ENCODE data around the gene ANKS1B. TPM values are rescaled to one million over a fixed set of nuclear protein-coding genes. Genes with fewer than 3 reads are reported as not detected.

Gene ANKS1B
- total RNA-seq, 1 donor from 2014 or later: 3.6 TPM

DNA sequence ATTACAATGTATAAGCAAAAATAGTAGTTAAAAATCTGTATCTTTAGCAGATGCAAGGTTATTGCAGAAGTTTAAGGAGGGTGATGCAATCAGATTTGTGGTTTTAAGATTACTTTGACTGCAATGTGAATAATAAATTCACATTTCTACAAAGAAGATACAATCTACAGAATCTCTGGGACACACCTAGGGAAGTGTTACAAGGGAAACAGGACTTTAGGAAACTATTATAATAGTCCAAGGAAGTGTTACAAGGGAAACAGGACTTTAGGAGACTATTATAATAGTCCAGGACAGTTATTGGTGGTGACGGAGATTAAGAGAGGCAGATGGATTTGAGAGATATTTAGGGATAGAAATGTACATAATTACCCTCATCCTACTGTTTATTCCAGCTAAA lies 491.5 kb downstream of the ANKS1B start:
- ATAC-seq (no peak), DNase-seq (ENCODE audit: low spot score) (no peak)

DNA sequence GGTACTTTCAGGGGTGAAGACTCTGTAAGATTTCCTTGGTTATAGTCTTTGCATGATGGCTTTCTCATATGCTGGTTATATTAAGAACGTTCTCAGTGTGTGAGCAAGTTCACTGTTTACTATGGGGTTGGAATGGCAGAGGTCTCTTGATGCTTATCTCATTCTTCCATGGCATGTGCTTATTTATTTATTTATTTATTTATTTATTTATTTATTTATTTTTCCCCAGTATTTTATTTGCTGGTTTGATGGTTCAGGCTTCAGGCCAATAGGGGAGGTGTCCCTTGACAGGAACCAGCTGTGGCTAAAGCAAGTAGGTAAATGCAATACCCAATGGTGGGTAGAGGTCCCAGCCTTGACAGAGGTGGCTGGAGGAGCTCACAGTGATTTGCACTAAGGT lies 498.5 kb downstream of the ANKS1B start:
- DNase-seq (ENCODE audit: low spot score) (no peak), ATAC-seq (no peak)

DNA sequence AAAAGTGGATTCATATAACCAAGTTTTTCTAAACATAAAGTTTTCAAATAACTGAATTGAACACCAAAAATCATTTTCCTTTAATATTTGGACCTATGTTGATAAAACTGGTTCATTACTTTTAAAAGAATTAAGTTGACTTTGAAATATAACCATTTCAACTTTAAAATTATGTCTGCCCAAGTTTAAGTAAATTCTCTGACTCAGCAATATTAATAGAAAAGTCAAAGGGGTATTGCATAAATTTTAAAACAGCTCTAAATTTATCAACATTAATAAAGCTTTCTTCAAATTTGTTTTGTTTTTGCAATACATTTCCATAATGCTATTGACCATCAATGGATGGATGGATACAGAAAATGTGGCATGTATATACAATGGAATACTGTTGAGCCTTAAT lies 505.6 kb downstream of the ANKS1B start:
- no peak for DNase-seq (ENCODE audit: low spot score)

DNA sequence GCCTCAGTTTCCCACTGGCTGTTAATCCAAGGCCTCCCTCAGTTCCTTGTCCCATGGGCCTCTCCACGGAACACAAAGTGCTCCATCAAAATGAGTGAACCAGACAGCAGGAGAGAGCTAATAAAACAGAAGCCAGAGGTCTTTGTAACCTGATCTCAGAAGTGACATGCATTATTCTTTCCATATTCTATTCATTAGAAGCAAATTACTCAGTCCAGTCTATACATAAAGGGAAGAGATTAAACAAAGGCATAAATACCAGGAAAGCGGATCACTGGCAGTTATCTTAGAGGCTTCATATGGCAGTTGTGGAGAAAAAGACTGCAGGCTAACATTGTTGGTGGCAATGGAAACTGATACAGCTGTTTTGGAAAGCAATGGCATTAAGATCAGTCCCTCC lies 507.8 kb downstream of the ANKS1B start:
- ATAC-seq (no peak), DNase-seq (ENCODE audit: low spot score) (no peak)

More for the DNA sequence above, 505.6 kb downstream of the ANKS1B start:
- no peak for ATAC-seq

DNA sequence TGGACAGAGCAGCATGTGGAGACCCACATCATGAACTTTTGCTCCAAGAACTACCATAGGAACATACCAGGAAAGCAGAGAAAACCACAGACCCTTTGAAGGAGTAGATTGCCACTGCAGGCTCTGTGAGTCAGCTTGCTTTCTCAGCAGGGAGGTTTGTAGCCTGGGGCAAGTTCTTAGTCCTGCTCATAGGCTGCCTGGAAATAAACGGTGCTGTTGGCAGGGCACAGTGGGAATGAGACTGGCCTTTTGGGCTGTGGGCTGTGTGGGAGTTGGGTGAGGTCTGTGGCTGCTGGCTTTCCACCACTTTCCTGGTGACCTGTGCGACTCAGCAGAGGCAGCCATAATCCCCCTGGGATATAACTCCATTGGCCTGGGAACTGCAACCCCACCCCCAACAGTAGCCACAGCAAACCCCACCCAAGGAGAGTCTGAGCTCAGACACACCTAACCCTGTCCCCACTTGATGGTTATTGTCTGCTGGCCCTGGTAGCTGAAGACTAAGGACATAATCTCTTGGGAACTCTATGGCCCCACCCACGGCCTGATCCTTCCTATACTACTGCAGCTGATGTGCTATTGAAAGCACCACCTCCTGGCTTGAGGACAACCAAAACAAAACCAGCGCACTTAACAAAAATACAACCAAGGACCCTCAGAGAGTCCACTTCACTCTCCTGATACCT lies 529.2 kb downstream of the ANKS1B start:
- ATAC-seq (no peak), DNase-seq (ENCODE audit: low spot score) (no peak)

DNA sequence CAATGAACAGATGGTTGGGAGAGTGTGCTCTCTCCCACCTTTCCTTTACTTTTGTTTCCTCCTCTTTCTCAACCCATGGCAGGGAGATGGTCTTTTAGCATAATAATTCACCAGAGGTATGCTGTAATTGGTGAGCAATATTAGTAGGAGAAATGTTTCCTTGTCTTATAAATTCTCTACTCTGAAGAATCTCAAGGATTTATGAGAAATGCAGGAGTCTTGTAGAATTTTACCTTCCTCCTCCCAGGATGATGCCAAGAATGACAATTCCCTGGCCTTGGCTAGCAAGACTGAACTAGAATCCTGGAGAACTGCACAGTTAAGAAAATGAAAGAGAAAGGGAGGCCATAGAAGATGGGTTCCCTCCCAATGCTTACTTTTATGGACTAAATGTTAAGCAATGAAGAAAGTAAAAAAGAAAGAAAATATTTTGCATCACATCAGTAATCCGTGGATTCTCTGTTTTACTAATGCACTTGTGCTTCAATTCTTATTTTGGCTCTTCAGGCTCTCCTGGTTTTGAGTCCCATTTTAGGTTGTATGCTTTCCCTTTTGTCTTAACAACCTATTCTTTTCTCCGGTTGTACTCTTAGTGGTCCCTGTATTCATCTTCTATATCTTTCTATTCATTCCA lies 530.1 kb downstream of the ANKS1B start:
- ATAC-seq: no peak

DNA sequence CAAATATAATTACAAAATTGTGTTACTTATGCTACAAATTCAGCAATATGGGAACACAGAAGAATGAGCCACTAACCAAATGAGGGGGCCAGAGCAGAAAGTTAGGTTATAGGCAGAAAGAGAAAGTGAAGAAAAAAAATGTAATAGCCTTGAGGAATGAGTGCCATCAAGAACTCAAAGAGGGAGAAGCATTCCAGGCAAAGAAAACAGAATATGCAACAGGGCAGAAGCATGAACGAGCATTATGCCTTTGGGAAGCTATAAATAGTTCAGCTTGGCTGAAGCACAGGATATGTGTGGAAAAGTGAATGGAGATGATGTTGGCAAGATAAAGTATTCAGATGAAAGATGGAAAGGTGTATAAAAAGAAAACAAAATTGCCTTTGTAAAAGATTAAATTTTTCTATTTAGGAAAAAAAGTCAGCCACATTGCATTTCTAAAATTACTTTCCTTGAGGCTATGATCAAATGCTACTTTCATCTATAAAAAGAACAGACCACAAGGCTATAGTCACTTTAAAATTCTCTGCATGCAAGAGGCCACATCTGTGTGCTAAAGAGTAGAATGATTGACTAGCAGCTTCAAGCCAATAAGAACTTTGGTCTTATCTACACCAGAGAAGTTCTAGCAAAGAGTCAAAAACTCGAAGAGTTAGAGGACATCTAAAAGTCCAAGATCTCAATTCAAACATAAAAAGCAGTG lies 530.7 kb downstream of the ANKS1B start:
- ATAC-seq (no peak), DNase-seq (ENCODE audit: low spot score) (no peak)

More for the DNA sequence above, 530.1 kb downstream of the ANKS1B start:
- DNase-seq (ENCODE audit: low spot score): no peak

DNA sequence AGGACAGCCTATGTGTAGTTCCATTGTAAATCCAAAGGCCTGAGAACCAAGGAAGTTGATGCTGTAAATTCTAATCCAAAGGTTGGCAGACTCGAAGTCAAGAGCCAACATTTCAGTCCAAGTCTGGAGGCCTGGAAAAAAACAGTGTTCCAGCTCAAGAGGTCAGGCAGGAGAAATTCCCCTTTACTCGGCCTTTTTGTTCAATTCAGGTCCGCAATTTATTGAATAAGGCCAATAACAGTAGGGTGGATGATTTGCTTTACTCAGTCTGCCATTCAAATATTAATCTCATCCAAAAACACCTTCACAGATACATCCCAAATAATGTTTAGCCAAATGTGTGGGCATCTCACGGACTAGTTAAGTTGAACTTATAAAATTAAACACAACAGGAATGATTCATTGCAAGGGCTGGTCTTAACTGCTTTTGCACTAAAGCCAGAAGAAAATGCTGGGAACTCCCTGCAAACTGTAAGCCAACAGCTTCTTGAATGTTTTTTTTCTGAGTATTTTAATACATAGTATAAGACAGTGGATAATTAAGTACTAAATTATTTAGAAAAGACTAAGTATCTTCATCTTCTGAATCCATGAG lies 534.6 kb downstream of the ANKS1B start:
- DNase-seq (ENCODE audit: low spot score): no peak
- ATAC-seq: no peak

DNA sequence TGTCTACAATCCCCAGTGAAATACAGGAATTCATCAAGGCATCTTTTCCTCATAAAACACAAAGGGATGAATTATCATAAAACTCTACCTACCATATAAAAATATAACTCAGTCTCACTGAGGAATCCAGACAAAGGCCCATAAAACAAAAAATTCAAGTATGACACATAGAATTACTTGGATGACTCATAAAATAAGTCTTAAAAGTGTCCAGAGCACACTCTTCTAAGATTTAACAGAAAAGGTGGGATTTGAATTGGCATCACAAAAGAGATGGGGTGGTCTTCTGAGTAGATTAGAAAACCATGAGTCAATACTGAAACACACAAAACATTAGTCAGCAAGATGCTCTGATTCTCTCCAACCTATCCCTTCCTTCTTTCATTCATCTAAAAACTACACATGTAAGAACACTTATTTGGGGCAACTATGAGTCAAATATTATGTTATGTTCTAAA lies 539.8 kb downstream of the ANKS1B start:
- no peak for DNase-seq (ENCODE audit: low spot score)
- no peak for ATAC-seq

DNA sequence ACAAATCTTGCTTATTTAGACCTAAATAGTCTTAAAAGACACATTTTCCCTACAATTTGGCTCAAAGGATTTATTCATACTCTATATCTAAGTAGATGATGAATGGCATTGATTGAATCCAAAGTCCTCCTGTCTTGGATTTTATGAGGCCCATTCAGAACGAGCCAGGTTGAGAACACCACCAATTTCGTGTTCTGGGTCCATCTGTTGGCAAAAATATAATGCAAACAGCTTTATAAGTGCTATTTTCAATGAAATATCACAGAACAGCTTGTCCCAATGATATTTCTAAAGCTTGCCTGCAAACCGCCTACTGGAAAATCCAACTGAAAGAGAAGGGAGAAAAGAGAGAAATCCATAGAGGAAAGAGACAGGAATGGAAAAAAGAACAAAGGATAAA lies 542.0 kb downstream of the ANKS1B start:
- ATAC-seq (no peak), DNase-seq (ENCODE audit: low spot score) (no peak)

DNA sequence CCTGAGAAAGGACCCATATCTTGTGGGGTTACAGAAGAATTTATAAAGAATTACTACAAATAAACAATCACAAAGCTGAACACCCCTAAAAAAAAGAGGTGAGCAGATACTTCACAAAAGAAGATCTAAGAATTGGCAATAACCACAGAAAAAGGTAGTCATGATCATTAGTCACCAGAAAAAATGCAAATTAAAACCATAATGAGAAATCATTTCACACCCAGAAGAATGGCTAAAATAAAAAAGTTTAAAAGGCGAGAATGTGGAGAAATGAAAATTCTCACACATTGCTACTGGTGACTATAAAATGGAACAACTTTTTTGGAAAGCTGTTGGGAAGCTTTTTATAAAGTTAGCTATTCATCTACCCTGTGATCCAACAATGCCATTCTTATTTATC lies 545.3 kb downstream of the ANKS1B start:
- no peak for DNase-seq (ENCODE audit: low spot score)

DNA sequence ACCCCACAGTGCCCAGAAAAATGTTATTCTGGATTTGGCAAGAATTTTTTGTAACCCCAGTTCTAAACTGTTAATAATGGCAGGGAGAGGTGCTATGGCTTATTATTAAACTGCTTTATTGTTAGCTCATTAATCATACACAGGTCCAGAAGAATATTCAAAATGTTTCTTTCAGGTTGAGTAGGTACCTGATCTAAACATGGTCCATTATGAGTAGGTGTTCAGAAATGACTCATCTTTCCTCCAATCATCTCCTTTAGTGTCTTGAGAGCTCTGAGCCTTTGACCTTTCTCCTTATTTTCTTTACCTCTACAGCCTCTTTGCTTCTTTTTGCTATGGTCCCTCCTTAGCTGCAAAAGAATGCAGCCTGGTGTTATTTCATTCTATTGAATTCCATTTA lies 548.2 kb downstream of the ANKS1B start:
- DNase-seq (ENCODE audit: low spot score): no peak
- no peak for ATAC-seq

More for the DNA sequence above, 545.3 kb downstream of the ANKS1B start:
- no peak for ATAC-seq

DNA sequence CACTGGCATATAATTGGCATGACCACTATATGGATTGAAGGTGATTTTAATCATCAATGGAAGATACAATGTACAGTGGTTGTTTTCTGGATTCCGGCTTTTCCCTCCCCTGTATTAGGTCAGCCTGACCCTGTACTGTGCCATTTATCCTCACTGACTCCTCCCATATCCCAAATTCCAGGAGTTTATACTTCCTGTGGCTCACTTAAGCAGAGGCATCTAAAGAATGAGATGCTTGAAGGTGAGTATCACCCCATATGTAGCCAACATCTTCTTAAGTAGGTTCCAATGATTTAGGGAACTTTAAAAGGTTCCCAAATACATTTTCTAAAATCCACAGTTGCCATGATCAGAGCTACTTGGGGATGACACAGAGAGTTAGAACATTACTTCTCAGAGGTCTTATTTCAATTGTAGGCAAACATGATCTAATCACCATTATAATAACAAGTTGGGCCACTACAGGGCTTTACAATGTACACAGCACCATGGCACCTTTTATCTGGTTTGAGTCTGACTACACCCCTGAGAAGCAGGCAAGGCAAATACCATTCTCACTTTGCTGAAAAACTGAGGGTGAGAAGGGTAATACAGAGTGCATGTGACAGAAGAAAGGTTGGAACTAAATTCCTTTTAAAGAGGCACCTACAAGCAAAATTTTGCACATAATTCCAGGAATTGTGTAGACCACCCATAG lies 549.5 kb downstream of the ANKS1B start:
- no peak for DNase-seq (ENCODE audit: low spot score)

DNA sequence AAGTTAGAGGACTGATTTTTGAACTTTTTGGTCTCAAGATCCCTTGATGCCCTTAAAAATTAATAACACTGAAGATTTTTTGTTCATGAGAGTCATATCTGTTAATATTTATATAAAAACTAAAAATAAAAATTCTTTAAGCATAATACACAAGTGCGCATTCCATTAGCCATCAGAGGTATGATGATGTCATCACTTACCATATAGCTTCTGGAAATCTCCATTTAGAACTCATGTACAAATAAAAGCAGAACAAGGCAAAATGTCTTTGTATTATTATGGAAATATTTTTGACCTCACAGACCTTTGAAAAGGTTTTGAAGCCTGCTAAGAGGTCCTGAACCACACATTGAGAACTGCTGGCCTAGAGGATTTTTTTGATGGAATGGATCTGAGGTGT lies 551.6 kb downstream of the ANKS1B start:
- ATAC-seq (no peak), DNase-seq (ENCODE audit: low spot score) (no peak)

More for the DNA sequence above, 549.5 kb downstream of the ANKS1B start:
- no peak for ATAC-seq

DNA sequence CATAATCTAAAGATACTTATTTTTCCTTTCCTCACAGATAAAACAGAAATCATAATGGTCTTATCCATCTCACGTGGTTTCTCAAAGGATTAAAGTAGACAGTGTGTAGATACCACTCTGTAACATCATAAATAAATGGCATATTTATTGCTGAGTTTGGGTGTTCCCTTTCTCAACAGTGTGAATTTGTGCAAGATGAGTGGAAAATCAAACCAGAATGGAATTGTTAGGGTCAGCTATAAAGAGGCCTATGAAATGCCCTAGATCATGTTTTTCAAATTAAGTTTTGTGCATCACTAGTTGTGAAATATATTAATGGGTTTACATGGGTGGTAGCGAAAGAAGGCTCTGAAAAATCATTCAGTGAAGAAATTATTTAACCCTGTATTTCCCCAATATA lies 553.5 kb downstream of the ANKS1B start:
- no peak for DNase-seq (ENCODE audit: low spot score)
- ATAC-seq: no peak

DNA sequence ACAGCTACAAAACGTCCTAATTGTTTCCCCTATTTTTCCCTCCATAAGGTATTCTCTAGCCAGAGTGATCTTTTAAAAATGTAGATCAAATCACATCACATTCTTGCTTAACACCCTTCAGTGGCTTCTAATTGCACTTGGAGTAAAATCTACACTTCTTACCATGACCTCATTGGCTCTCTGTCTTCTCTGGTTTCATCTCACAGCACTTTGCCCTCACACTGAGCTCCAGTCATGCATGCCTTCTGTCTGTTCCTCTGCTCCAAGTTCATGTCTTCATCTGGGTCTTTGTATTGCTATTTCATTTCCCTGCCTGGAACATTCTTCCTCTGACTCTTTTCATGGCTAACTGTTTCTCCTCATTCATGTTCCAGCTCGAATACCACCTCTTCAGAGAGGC lies 557.6 kb downstream of the ANKS1B start:
- DNase-seq (ENCODE audit: low spot score) (no peak), ATAC-seq (no peak)

DNA sequence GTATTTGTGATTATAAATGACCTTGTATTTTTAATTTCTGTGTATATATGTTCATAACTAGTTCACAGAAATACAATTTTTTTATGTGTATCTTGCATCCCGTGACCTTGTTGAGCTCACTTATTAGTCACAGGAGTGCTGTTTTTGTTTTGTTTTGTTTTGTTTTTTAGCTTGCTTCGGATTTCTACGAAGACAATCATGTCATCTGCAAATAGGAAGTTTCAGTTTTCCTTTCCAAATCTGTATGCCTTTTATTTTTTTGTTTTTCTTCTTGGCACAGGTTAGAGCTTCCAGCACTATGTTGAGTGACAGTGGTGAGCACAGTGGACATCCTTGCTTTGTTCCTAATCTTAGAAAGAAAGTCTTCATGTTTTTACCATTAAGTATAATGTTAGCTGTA lies 566.4 kb downstream of the ANKS1B start:
- ATAC-seq (no peak), DNase-seq (ENCODE audit: low spot score) (no peak)

DNA sequence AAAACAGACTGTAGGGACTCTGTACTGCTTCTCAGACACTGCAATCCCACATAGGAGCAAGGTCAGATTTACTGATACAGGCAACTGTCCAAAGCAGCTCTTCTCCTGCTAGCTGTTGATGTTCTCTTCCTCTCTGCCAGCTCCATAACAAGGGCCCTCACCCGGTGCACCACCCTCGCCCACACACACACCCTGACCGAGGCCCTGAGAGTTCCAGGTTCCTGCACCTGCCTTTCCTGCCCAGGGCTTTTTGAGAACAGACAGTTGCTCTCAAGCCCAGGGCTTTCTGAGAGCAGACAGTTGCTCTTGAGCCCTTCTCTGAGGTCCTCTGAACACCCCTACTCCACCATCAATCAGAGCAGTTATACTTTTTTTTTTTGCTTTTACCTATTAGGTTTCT lies 571.0 kb downstream of the ANKS1B start:
- no peak for DNase-seq (ENCODE audit: low spot score)
- no peak for ATAC-seq

DNA sequence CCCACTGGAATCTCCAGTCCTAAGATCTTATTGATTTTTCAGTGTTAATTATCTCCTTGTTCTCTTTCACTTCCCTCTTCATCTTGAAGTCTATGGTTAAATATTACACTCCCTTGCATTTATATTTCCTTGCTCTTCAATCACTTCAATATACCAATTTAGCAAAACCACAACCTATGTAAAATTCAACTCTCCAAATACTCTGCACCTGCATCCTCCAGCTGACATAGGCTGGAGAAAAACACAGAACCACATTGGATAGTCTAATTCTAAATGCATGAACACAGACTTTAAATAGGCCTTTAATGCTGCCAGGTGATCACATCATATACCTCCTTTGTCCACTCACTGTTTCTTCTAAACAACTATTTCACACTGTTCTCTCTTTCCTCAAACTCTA lies 591.0 kb downstream of the ANKS1B start:
- ATAC-seq (no peak), DNase-seq (ENCODE audit: low spot score) (no peak)

DNA sequence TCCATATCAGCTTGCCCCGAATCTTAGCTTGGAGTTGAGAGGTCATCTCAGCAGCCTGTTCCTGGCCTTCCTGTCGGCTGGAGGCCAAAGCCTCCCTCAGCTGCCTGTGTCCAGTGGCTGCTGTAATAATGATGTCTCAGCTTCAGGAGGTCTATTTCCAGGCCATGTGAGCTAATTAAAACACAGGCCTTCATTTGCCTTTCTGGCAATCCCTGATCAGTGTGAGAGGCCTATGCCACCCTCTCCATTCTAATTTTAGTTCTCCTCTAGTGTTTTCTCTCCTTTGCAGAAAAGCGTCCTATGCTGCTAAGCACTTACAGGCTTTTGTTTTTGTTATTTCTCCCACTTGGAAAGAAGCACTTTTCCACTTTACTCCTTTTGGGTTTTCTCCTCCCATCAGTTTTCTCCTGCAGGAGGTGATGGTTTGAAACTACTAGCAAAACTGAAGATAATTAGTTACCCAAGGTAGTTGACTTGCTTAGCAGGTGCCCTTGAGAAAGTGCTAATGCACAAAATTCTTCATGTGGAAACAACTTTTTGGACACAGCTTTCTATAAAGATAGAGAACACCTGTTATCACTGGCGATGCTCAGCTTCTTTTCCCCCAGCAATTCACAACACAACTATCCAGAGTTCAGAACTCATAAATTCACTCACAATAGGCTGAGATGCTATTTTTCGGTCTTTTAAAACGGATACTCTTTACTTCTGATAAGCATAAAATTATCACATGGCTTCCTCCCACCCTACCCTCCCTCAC lies 592.5 kb downstream of the ANKS1B start:
- ATAC-seq (no peak), DNase-seq (ENCODE audit: low spot score) (no peak)

All from left lobe of liver (tissue), 2 donors.